Endothelial cell (in vitro differentiated cells): ENCODE measurements around the gene LPCAT1. TPM values are rescaled to one million over a fixed set of nuclear protein-coding genes. Genes with fewer than 3 reads are reported as not detected.

ENCODE experiments used
- DNase-seq: peaks from one replicate; pipeline ENCODE4 v3.0.0; 2021; ENCODE audit warnings: low spot score
- H3K27ac Mint-ChIP-seq: one replicate; pipeline ENCODE4 v1.8.0; 2021; ENCODE audit warnings: mixed read lengths, inconsistent platforms; ENCODE audit not compliant: unreplicated experiment
- H3K27me3 Mint-ChIP-seq: one replicate; pipeline ENCODE4 v1.8.0; 2021; ENCODE audit warnings: mild to moderate bottlenecking, moderate library complexity, mixed read lengths, inconsistent platforms; ENCODE audit not compliant: unreplicated experiment
- H3K36me3 Mint-ChIP-seq: one replicate; pipeline ENCODE4 v1.8.0; 2021; ENCODE audit warnings: mild to moderate bottlenecking, low read depth, mixed read lengths, inconsistent platforms; ENCODE audit not compliant: unreplicated experiment
- H3K4me1 Mint-ChIP-seq: one replicate; pipeline ENCODE4 v1.8.0; 2021; ENCODE audit warnings: mild to moderate bottlenecking, mixed read lengths, inconsistent platforms; ENCODE audit not compliant: unreplicated experiment
- H3K4me3 Mint-ChIP-seq: one replicate; pipeline ENCODE4 v1.8.0; 2021; ENCODE audit warnings: mild to moderate bottlenecking, mixed read lengths, inconsistent platforms; ENCODE audit not compliant: unreplicated experiment
- H3K9me3 Mint-ChIP-seq: one replicate; pipeline ENCODE4 v1.8.0; 2021; ENCODE audit warnings: mixed read lengths, inconsistent platforms; ENCODE audit not compliant: unreplicated experiment
- total RNA-seq: library from RNA; stranded (reverse); fragmentation: NEBNext Ultra II Directional; extraction: Animal tissue kit (Norgen Biotek cat#: 25700); gene quantifications from one replicate; pipeline ENCODE4 v1.2.1, GENCODE V29; 2021; ENCODE audit not compliant: unreplicated experiment
- TF ChIP-seq, protein P1 (sequence below): fragments of 200-600 bp; sonication (generic); IDR thresholded peaks from one replicate; pipeline ENCODE4 v1.5.0; 2021; ENCODE audit warnings: antibody characterized with exemption; ENCODE audit not compliant: unreplicated experiment

The LPCAT1 gene
- total RNA-seq, 1 donor from 2014 or later, result 81.3 TPM

DNA sequence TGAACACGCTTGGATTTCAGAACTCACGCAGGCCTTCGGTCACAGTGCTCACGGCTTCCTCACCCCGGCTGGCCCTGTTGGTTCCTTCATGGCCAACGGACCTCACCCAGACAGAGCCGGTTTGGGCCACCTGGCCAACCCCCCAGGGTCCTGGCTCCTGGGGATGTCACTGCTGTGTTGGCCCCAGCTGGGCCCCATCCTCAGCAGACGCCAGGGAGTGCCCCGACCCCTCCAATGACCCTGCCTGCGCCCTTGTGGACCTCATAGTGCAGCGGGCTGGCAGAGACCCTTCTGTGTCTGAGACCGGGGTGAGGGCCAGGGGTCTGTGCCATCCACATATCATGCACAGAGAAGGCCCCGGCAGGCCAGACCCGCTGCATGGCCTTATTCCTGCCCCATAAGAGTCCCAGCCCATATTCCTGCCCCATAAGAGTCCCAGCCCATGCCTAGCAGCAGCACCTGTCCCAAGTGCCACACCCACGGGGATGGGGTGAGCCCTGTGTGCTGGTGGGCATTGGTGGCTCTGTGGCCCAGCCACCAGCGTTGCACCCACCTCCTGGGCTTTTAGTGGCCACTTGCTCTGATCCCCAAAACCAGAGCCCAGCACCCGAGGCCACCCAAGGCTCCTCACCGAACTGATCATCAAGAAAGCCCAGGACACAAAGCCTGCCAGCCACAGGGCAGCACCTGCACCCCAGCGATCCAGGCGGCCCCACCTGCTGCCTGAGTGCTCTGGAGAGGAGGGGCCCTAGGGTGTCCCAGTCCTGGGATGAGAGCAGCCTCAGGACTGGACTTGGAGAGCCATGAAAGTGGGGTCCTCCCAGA, 1.3 kb upstream of the LPCAT1 start:
- H3K9me3 Mint-ChIP-seq, result no peaks in the 10 kb centered on the region
- TF ChIP-seq, protein P1, sequence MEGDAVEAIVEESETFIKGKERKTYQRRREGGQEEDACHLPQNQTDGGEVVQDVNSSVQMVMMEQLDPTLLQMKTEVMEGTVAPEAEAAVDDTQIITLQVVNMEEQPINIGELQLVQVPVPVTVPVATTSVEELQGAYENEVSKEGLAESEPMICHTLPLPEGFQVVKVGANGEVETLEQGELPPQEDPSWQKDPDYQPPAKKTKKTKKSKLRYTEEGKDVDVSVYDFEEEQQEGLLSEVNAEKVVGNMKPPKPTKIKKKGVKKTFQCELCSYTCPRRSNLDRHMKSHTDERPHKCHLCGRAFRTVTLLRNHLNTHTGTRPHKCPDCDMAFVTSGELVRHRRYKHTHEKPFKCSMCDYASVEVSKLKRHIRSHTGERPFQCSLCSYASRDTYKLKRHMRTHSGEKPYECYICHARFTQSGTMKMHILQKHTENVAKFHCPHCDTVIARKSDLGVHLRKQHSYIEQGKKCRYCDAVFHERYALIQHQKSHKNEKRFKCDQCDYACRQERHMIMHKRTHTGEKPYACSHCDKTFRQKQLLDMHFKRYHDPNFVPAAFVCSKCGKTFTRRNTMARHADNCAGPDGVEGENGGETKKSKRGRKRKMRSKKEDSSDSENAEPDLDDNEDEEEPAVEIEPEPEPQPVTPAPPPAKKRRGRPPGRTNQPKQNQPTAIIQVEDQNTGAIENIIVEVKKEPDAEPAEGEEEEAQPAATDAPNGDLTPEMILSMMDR, result no peak
- no peak for DNase-seq
- H3K27ac Mint-ChIP-seq, result no peak overlapping the region
- H3K27me3 Mint-ChIP-seq, result peaks cover 7% of the 10 kb centered on the region
- H3K4me1 Mint-ChIP-seq, result peaks cover 11% of the 10 kb centered on the region
- peak overlapping the region; percentile 51 for H3K4me3 Mint-ChIP-seq
- peaks cover 4% of the 10 kb centered on the region for H3K36me3 Mint-ChIP-seq

DNA sequence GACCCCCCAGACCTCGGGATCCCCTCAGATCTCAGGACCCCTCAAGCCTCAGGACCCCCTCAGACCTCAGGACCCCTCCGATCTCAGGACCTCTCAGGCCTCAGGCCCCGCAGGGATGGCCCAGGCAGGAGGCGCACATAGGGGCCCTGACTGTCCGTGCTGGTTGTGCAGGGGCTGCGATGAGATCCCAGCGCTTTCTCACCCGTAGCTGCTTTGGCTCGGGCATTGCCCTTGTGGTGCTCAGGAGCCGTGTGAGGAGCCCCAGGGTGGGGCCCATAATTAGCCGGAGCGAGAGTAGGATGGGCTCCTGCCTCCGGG, 680 bp upstream of the LPCAT1 start:
- Mint-ChIP-seq H3K27ac (no peak overlapping the region), H3K4me3 (peak overlapping the region; percentile 51), H3K36me3 (peaks cover 4% of the 10 kb centered on the region), H3K27me3 (peaks cover 7% of the 10 kb centered on the region), H3K4me1 (peaks cover 11% of the 10 kb centered on the region), H3K9me3 (no peaks in the 10 kb centered on the region)
- TF ChIP-seq, protein P1, result no peak
- no peak for DNase-seq

DNA sequence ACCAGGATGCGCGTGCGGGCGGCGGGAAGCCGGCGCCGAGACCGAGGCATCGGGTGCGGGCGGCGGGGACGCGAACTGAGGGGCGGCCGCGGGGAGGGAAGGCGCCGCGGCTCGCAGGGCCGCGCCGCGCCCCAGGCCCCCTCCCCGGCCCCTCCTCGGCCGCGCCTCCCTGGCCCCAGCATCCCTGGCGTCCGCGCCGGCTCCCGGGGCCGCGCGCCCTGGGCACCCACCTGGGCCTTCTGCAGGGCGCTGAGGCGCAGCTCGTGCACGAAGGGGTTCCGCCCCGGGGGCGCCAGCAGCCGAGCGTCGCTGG, 324 bp downstream of the LPCAT1 start:
- peak overlapping the region; percentile 37 for H3K4me3 Mint-ChIP-seq

DNA sequence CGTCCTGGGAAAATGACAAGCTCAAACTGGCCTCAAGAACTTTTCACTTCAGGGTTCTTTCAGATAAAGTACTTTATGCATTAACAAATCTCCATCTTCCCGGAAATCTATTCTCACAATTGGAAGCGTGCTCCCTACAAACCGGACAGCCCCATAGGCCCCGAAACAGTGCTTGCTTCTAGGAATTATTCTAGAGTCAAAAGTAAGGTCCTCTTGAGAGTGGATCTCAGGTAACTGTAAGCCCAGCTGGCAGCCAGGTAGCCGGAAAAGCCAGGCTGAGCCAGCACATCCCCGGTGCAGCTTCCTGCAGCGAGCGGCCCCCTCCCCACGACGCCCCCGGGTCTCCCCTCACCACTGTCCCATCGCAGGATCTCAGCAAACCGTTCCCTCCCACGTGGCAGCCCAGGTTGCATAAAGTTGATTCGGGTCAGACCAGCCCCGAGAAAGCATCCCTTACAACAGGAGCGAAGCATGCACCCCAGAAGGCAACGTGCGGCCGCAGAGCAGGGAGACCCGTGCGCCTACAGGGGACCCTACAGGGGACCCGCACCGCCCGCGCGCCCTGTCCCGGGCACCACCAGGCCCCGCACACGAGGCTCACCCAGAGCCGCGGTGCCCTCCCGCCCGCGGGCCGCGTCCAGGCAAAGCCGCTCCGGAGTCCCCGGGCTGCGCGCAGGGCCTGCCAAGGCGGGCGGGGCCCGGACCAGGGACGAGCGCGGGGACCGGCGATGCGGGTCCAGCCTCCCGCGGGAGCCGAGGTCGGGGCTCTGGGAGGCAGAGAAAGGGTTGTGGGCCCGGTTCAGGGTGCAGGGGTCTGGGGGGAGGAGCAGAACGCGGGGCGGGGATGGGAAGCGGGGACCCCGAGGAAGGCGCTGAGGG, 920 bp downstream of the LPCAT1 start:
- H3K36me3 Mint-ChIP-seq, result peaks cover 4% of the 10 kb centered on the region
- DNase-seq, result no peak
- H3K4me1 Mint-ChIP-seq, result peaks cover 11% of the 10 kb centered on the region
- H3K27ac Mint-ChIP-seq, result peak overlapping the region; percentile 48
- no peaks in the 10 kb centered on the region for H3K9me3 Mint-ChIP-seq
- peak overlapping the region; percentile 94 for H3K4me3 Mint-ChIP-seq
- TF ChIP-seq, protein P1, result no peak
- peaks cover 7% of the 10 kb centered on the region for H3K27me3 Mint-ChIP-seq

More for the DNA sequence above, 324 bp downstream of the LPCAT1 start:
- no peak for DNase-seq
- Mint-ChIP-seq H3K27ac (no peak overlapping the region), H3K36me3 (peaks cover 4% of the 10 kb centered on the region), H3K4me1 (peaks cover 11% of the 10 kb centered on the region), H3K9me3 (no peaks in the 10 kb centered on the region), H3K27me3 (peaks cover 7% of the 10 kb centered on the region)
- TF ChIP-seq, protein P1, result no peak
